ENCODE data around the gene RRP9.
"Not testable (repeated sequence)": the region's sequence is repeated elsewhere in the genome, so short reads cannot be mapped to it uniquely, and the experiment has no call there.

RRP9 gene

GRCh38 chr3:51904034-51904823 lies 37.5 kb downstream of the RRP9 start:
- no peak for DNase-seq (ENCODE audit: low spot score)

GRCh38 chr3:51902361-51902760 lies 39.3 kb downstream of the RRP9 start:
- DNase-seq (ENCODE audit: low spot score), result not testable (repeated sequence)

GRCh38 chr3:51900043-51900442 lies 41.7 kb downstream of the RRP9 start:
- DNase-seq (ENCODE audit: low spot score), result not testable (repeated sequence)

GRCh38 chr3:51897391-51897790 lies 44.3 kb downstream of the RRP9 start:
- DNase-seq (ENCODE audit: low spot score), result no peak

GRCh38 chr3:51896607-51897305 lies 44.9 kb downstream of the RRP9 start:
- DNase-seq (ENCODE audit: low spot score), result no peak

GRCh38 chr3:51894939-51895338 lies 46.8 kb downstream of the RRP9 start:
- DNase-seq (ENCODE audit: low spot score), result no peak

- no peak for DNase-seq (ENCODE audit: low spot score)
These were observed 47.3 kb downstream of the RRP9 start for GRCh38 chr3:51894391-51894790.

GRCh38 chr3:51891242-51892039 lies 50.3 kb downstream of the RRP9 start:
- no peak for DNase-seq (ENCODE audit: low spot score)

- no peak for DNase-seq (ENCODE audit: low spot score)
These were observed 53.1 kb downstream of the RRP9 start for GRCh38 chr3:51888463-51889105.

GRCh38 chr3:51887620-51888019 lies 54.1 kb downstream of the RRP9 start:
- no peak for DNase-seq (ENCODE audit: low spot score)

- no peak for DNase-seq (ENCODE audit: low spot score)
These were observed 55.3 kb downstream of the RRP9 start for GRCh38 chr3:51886447-51886846.

Measured in HuH-7 (cell line).